IMR-90 (cell line): ENCODE data around the gene JMJD6. TPM values are rescaled to one million over a fixed set of nuclear protein-coding genes. Genes with fewer than 3 reads are reported as not detected.

Source experiments
- FOS ChIP-seq: fragments of 150-350 bp; IDR thresholded peaks from 2 replicates; pipeline ENCODE4 v1.6.1; 2016; ENCODE audit warnings: low read depth, low read length
- MXI1 ChIP-seq: IDR thresholded peaks from 2 replicates; pipeline ENCODE4 v1.6.1; 2012; ENCODE audit warnings: low read depth, mild to moderate bottlenecking, low read length, moderate library complexity, borderline replicate concordance
- NFE2L2 ChIP-seq: fragments of 150-350 bp; IDR thresholded peaks from 2 replicates; pipeline ENCODE4 v1.6.1; 2016; ENCODE audit warnings: low read depth, mild to moderate bottlenecking, low read length
- RCOR1 ChIP-seq: IDR thresholded peaks from 2 replicates; pipeline ENCODE4 v1.6.1; 2012; ENCODE audit warnings: mild to moderate bottlenecking, low read length, improper control_type of control experiment; ENCODE audit not compliant: insufficient replicate concordance
- polyA plus RNA-seq, 3 experiments: library from polyadenylated mRNA; depleted of rRNA; stranded (reverse); fragments of >200 nt; gene quantifications; 2 replicates each; pipeline ENCODE4 v1.2.3, GENCODE V29; 2012; ENCODE audit warnings: low replicate concordance in 1 of 3
- total RNA-seq: library from RNA; depleted of rRNA; stranded (reverse); fragments of >200 nt; gene quantifications from 2 replicates; pipeline ENCODE4 v1.2.3, GENCODE V29; 2012

The JMJD6 gene
- total and polyA plus RNA-seq, 2 of the 4 experiments (the other 2 are of a cell fraction), result 24.4 to 33.7 TPM

GRCh38 chr17:76726776-76727718 lies 641 bp upstream of the JMJD6 start, which contains the start of gene METTL23 (continued):
- TF ChIP-seq FOS, result no peak
- TF ChIP-seq RCOR1, result no peak
- TF ChIP-seq NFE2L2, result no peak
- peak; percentile 87 for TF ChIP-seq MXI1
